ENCODE results near the gene TSEN34. TPM values are rescaled to one million over a fixed set of nuclear protein-coding genes. Genes with fewer than 3 reads are reported as not detected.
A peak's percentile ranks its signal among the peaks of the same experiment; 100 is the strongest.

The TSEN34 gene
- total and polyA plus RNA-seq, 8 donors, result 25.5 to 147 (median 40.2) TPM

- H3K4me1 ChIP-seq, result peaks cover 0 to 10% (median 5%) of the 10 kb centered on the region in 4 donors
- no peaks in the 10 kb centered on the region for H3K27me3 ChIP-seq
- H3K27ac ChIP-seq, result no peak overlapping the region
- TF ChIP-seq POLR2AphosphoS5 (IDR thresholded peaks at IDR 0.05), result no peak
- TF ChIP-seq, protein P1, sequence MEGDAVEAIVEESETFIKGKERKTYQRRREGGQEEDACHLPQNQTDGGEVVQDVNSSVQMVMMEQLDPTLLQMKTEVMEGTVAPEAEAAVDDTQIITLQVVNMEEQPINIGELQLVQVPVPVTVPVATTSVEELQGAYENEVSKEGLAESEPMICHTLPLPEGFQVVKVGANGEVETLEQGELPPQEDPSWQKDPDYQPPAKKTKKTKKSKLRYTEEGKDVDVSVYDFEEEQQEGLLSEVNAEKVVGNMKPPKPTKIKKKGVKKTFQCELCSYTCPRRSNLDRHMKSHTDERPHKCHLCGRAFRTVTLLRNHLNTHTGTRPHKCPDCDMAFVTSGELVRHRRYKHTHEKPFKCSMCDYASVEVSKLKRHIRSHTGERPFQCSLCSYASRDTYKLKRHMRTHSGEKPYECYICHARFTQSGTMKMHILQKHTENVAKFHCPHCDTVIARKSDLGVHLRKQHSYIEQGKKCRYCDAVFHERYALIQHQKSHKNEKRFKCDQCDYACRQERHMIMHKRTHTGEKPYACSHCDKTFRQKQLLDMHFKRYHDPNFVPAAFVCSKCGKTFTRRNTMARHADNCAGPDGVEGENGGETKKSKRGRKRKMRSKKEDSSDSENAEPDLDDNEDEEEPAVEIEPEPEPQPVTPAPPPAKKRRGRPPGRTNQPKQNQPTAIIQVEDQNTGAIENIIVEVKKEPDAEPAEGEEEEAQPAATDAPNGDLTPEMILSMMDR (IDR thresholded peaks at IDR 0.05), result no peak
- no peak for TF ChIP-seq EP300 (IDR thresholded peaks at IDR 0.05)
- no peak for TF ChIP-seq POLR2A (IDR thresholded peaks at IDR 0.05)
- 86 to 98% (median 90%) methylated on average over 6 to 12 of the region's 12 CpGs for WGBS, 5 donors
- H3K36me3 ChIP-seq, result peaks cover 96 to 100% (median 100%) of the 10 kb centered on the region in 4 donors
- H3K4me3 ChIP-seq, result no peak overlapping the region
- intact Hi-C loops (cut with DNase I; ENCODE audit: low total_unique reads), result no loop called here
- DNase-seq, result no peak
- H3K9me3 ChIP-seq, result no peaks in the 10 kb centered on the region
Measured at GRCh38 chr19:54152267-54152666, 38.8 kb upstream of the TSEN34 start.

DNA sequence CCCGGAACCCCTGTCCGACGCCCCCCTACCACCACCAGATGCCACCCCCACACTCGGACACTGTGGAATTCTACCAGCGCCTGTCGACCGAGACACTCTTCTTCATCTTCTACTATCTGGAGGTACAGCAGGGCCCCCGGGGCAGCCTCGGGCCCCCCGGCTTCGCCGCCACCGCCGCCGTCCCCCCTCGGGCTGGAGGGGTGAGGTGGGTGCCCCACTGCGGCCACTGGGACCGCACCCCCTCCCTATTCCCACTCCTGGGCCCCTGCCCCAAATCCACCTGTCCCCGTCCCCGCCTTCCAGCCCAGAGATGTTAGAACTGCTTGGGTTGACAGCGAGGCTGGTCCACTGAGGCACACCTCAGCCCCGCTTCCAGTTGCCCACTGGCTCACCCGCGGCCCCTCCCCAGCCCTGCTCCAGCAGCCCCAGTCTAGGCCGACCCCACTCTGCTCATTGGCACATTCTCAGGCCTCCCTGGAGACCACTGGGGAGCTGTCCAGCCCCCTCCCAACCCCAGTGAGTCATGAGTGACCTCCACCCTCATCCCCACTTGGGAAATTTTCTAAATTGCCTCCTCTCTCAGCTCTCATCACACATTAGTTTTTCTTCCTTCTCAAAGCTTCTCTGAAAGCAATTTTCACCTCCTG is 38.1 kb upstream of the TSEN34 start:
- no peak for DNase-seq
- intact Hi-C loops (cut with DNase I; ENCODE audit: low total_unique reads), result no loop called here
- Histone ChIP-seq H3K9me3 (no peaks in the 10 kb centered on the region), H3K36me3 (peaks cover 97 to 100% (median 100%) of the 10 kb centered on the region in 4 donors), H3K4me1 (peaks cover 0 to 17% (median 11%) of the 10 kb centered on the region in 4 donors), H3K27me3 (no peaks in the 10 kb centered on the region), H3K4me3 (no peak overlapping the region), H3K27ac (peak overlapping the region in 1 of 5 donors; percentile 27)
- WGBS, 5 donors, result 90 to 93% (median 91%) methylated on average over 25 of the region's 25 CpGs
- TF ChIP-seq EP300 (IDR thresholded peaks at IDR 0.05), result no peak
- TF ChIP-seq POLR2A (IDR thresholded peaks at IDR 0.05), result no peak
- TF ChIP-seq, protein P1 (IDR thresholded peaks at IDR 0.05), result no peak
- no peak for TF ChIP-seq POLR2AphosphoS5 (IDR thresholded peaks at IDR 0.05)

DNA sequence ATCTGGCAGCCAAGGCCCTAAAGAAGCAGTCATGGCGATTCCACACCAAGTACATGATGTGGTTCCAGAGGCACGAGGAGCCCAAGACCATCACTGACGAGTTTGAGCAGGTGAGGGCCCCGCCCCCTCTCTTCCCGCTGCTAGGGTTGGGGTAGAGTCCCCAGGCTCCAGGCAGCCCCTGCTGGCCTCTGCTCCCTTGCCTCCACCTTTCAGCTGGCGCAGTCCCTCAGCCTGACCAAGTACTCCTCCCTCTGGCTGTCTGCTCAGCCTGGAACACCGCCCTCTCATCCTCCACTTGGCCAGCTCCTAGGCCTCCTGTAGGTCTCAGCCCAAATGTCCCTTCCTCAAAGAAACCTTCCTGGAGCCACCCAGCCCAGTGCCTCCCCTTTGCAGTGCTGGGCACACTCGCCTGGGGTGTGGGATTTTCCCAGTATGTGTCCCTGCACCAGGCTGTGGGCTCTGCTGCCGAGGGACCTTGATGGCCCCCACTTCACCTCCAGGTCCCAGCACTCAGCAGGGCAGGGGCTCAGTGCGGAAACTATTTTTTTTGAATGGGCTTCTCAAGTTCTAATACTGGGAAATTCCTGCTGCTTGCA is 37.3 kb upstream of the TSEN34 start:
- no peaks in the 10 kb centered on the region for H3K27me3 ChIP-seq
- no peaks in the 10 kb centered on the region for H3K9me3 ChIP-seq
- H3K36me3 ChIP-seq, result peaks cover 90 to 95% (median 94%) of the 10 kb centered on the region in 4 donors
- H3K4me3 ChIP-seq, result no peak overlapping the region
- peak overlapping the region in 1 of 5 donors; percentile 27 for H3K27ac ChIP-seq
- TF ChIP-seq, protein P1 (IDR thresholded peaks at IDR 0.05), result no peak
- intact Hi-C loops (cut with DNase I; ENCODE audit: low total_unique reads), result no loop called here
- no peak for DNase-seq
- peaks cover 8 to 26% (median 19%) of the 10 kb centered on the region in 4 donors for H3K4me1 ChIP-seq
- WGBS, 5 donors, result 68 to 83% (median 80%) methylated on average over 5 to 10 of the region's 10 CpGs

- TF ChIP-seq POLR2A (IDR thresholded peaks at IDR 0.05), result no peak
- TF ChIP-seq POLR2AphosphoS5 (IDR thresholded peaks at IDR 0.05), result no peak
- TF ChIP-seq EP300 (IDR thresholded peaks at IDR 0.05), result no peak
- TF ChIP-seq, protein P1 (IDR thresholded peaks at IDR 0.05), result no peak
- no peak for DNase-seq
- intact Hi-C loops (cut with DNase I; ENCODE audit: low total_unique reads), result no loop called here
- 62 to 73% (median 66%) methylated on average over 17 to 18 of the region's 18 CpGs for WGBS, 5 donors
- peaks cover 10 to 28% (median 24%) of the 10 kb centered on the region in 4 donors for H3K4me1 ChIP-seq
- H3K27me3 ChIP-seq, result no peaks in the 10 kb centered on the region
- no peak overlapping the region for H3K4me3 ChIP-seq
- H3K27ac ChIP-seq, result no peak overlapping the region
- no peaks in the 10 kb centered on the region for H3K9me3 ChIP-seq
- peaks cover 80 to 85% (median 85%) of the 10 kb centered on the region in 4 donors for H3K36me3 ChIP-seq
Measured at GRCh38 chr19:54154603-54155345, 36.3 kb upstream of the TSEN34 start.

Measured in stomach (tissue), 9 donors.